GM19023 (cell line): ENCODE measurements around the gene CDKAL1.

Source experiments
- ATAC-seq: cut with Tn5 transposase; IDR thresholded peaks from one replicate; pipeline ENCODE4 v1.9.1; 2021; ENCODE audit warnings: mild to moderate bottlenecking, moderate library complexity; ENCODE audit not compliant: unreplicated experiment

The CDKAL1 gene

DNA sequence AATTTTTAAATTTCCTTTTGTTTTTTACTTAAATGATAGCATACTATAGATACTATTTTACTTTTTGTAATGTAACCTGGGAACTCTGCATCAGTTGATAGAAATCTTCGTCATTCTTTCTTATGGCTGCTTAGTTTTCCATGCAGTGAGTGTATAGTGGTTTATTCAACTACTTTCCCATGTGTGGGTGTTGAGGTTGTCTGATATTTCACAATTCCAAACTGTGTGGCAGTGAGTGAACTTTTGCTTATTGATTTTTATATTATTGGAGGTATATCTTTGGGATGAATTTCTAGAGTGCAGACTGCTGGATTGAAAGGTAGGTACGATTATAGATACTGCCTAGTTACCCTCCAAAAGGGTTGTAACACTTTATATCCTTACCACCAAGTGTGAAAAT, 136.5 kb downstream of the CDKAL1 start:
- no peak for ATAC-seq

DNA sequence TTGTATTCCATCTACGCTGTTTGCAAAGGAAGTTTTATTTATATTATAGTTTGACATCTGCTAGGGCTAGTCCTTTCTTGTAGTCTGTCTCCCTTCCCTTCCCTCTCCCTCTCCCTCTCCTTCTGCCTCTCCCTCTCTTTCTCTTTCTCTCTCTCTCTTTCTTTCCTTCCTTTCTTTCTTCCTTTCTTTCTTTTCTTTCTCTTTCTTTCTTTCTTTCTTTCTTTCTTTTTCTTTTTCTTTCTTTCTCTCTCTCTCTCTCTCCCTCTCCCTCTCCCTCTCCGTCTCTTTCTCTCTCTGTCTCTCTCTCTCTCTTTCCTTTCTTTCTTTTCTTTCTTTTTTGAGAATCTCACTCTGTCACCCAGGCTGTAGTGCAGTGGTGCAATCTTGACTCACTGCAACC, 137.8 kb downstream of the CDKAL1 start:
- ATAC-seq = no peak

DNA sequence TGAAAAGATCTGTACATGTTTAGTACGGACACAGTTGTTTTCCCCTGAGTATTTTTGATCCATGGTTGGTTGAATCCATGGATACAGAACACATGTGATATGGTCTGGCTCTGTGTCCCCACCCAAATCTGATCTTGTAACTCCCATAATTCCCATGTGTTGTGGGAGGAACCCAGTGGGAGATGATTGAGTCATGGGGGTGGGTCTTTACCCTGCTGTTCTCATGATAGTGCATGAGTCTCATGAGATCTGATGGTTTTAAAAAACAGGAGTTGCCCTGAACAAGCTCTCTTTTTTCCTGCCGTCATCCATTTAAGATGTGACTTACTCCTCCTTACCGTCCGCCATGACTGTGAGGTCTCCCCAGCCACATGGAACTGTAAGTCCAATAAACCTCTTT, 139.2 kb downstream of the CDKAL1 start:
- no peak for ATAC-seq

DNA sequence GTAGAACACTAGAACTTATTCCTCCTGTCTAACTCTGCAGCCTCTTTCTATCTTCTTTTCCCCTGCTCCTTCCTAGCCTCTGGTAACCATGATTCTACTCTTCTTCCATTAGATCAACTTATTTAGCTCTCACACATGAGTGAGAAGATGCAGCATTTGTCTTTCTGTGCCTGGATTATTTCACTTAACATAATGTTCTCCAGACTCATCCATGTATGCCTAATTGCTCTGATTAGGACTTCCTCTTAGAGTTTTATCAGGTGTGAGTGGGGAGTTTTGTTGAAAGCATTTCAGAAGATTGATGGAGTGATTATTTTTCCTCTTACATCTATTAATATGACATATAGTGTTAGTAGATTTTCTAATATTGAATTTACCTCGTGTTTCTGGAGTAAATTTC, 140.4 kb downstream of the CDKAL1 start:
- no peak for ATAC-seq

DNA sequence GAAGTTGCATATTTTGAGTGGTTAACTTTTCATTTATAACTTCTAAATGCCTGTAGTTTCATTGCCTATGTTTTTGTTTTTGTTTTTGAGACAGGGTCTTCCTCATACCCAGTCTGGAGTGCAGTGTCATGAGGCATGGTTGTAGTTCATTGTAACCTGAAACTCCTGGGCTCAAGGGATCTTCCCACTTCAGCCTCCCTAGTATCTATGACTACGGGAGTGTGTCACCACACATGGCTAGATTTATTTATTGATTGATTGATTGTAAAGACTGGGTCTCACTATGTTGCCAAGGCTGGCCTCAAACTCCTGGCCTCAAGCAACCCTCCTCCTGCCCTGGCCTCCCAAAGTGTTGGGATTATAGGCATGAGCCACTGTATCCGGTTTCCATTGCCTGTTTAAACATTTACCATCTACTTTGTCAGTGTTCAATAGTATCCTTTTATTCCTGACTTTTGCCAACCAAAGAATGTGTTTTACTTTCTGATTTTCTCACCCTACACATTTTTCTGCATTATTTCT, 144.6 kb downstream of the CDKAL1 start:
- no peak for ATAC-seq

DNA sequence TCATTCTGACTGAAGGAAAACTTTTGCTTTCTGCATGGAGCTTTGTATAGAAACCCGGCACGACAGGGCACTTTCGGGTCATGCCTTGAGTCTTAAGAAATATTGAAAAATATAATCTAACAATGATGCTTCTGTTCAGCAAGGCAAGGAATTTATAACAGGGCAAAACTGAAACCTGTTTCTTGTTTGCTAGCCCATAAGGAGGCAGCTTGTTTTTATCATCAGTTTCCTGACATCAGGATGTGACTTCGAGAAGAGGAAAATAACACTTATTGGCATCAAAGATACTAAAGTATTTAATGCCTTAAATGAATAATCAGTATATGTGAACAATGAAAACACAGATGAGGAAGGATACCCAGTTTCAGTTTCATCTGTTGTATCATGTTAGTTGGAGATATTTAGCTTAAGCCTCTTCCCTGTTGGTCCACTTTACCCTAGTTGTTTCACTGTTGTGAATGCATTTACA, 146.5 kb downstream of the CDKAL1 start:
- peak; percentile 54 for ATAC-seq

DNA sequence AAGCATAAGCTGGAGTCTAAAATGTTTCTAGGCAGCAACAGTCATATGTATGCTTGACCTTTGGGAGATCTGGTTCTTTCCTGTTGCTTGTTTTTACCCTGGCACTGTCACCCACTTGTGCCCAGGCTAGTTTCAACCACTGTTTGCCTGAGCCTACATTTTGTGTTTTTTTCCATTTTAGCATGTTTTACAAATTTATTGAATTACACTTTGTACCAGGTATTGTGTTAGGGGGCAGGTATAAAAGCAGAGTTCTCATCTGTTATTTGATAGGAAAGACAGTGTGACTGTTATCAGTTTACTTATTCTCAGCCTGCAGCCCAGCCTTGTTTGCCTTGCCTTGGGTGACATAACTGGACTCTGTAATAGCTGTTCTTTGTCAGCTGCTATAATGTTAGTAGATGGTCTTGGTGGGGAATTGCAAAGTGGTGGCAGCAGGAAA, 147.0 kb downstream of the CDKAL1 start:
- ATAC-seq = no peak

DNA sequence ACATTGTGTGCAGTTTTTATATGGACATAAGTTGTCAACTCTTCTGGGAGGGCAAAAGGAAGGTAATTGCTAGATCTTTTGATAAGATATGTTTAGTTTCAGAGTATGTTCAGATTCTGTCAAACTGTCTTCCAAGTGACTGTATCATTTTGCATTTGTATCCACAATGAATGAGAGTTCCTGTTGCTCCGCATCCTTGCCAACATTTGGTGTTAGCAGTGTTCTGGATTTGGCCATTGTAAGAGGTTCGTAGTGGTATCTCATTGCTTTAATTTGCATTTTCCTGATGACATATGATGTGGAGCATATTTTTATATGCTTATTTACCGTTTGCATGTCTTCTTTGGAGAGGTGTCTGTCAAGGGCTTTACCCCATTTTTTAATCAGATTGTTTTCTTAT, 150.2 kb downstream of the CDKAL1 start:
- no peak for ATAC-seq

DNA sequence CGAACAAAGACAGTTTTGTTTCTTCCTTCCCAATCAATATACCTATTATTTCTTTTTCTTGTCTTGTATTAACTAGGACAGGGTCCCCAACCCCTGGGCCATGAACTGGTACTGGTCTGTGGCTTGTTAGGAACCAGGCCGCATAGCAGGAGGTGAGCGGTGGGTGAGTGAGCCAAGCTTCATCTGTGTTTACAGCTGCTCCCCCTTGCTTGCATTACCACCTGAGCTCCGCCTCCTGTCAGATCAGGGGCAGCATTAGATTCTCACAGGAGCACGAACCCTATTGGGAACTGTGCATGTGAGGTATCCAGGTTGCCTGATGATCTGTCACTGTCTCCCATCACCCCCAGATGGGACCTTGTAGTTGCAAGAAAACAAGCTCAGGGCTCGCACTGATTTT, 151.9 kb downstream of the CDKAL1 start:
- ATAC-seq = no peak

DNA sequence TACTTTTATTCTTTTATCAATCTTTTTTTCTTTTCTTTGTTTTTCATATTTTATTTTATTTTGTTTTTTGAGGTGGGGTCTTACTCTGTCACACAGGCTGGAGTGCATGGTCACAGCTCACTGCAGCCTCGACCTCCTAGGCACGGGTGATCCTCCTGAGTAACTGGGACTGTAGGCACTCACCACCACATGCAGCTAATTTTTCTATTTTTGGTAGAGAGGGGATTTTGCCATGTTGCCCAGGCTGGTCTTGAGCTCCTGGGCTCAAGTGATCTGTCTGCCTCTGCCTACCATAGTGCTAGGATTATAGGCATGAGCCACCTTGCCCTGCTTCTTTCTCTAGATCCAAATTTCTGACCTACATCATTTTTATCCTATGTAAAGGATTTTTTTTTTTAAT, 153.2 kb downstream of the CDKAL1 start:
- ATAC-seq = no peak

DNA sequence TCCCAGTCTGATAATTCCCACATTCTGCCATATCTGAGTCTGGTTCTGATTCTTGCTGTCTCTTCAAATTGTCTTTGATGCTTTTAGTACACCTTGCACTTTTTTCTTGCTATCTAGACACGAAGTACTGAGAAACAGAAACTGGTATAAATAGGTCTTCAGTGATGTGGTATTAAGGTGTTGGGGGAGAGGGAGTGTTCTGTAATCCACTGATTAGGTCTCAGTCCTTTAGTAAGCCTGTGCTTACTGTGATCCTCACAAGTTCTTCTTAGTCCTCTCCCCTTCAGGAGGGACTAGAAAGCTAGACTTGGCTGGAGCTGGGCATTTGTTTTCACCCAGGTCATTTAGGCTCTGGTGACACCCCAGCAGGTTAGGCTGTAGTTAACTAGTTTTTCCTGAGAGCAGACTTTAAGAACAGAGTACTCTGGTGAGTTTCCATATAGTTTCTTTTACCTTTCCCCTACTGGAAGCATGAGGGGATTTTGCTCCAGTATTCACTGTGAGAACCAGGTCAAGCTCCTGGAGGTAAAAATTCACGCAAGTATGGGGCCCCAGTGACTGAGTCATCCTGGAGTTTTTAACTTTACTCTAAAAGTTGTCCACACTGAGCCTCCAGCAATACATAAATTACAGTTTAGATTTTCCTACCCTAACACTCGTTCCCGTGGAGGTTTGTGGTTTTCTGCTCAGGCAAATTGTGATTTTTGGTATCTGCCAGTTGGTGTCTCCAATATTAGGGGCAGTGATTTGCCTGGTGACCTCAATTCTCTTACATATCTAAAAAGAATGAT, 154.6 kb downstream of the CDKAL1 start:
- ATAC-seq = peak; percentile 92

DNA sequence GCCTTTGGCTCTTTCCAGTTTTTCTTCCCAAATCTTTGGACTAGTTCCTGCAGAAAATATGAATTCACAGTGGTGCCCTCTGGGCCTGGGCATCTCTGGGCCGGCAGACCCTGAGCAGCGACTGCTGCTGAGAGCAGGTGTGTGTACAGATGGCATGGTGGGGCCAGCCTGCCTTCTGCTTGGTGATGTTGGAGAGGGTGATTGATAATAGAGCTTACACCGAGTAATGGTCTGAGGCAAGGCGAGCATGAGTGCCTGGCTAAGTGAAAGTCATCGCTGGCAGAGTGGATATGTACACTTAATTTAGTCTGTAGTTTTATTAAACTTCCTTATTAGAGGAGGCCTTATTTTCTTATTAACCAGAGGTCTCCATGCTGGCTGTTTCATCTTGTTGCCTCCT, 156.9 kb downstream of the CDKAL1 start:
- no peak for ATAC-seq

DNA sequence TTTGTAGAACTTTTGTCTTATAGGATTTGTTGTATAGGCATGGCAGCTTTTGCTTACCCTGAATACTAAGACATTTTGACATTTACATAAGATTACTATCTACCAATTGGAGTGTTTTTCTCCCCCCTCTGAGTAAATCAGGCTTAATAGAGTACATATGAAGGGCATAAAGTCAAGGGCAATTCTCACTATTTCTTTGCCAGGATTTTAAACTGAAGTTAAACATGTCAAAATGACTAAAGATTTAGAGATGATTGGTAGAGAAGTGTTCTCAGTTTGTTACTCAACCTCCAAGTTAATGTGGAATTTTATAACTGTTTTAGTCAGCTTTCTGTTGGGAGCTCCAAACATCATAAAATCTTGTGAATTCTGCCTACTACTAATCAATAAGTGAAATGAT, 157.8 kb downstream of the CDKAL1 start:
- ATAC-seq = no peak

DNA sequence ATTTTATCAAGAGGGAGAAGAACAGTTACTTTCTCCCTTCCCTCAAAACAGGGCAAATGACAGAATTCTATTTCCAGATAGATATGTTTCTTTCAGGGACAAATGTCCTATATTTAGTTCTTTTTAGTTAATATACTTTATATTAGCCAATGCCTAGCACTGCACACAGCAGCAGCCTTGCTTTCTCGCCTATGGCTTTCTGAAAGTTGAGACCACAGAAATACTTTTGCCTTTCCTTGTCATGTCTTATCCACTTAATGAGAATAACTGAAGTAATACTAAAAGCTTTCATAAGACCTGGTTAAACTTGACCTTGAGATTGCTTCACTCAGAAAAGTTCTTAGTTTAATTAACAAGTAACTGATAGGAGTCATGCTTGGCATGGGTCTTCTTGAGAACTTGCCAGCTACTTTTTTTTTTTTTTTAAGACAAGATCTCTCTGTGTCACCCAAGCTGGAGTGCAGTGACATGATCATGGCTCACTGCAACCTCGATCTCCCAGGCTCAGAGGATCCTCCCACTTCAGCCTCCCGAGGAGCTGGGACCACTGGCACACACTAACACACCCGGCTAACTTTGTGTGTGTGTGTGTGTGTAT, 159.3 kb downstream of the CDKAL1 start:
- ATAC-seq = no peak

DNA sequence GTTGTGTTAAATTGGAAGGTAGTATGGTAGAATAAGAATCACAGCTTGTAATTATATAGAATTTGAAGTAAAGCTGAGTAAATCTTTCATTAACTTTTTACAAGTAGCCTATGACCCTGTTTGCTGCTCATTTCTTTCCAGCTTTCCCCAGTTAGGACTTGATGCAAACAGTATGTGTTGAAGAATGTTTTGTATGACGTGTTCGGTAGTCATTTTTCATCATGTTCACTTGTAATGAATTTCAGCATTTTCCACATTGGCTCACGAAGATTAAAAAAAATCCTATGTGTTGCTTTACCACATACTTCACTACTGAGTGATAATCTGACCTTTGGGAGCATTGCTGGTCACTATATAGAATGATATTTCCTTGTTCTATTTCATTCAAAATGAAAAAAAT, 162.4 kb downstream of the CDKAL1 start:
- ATAC-seq = no peak

DNA sequence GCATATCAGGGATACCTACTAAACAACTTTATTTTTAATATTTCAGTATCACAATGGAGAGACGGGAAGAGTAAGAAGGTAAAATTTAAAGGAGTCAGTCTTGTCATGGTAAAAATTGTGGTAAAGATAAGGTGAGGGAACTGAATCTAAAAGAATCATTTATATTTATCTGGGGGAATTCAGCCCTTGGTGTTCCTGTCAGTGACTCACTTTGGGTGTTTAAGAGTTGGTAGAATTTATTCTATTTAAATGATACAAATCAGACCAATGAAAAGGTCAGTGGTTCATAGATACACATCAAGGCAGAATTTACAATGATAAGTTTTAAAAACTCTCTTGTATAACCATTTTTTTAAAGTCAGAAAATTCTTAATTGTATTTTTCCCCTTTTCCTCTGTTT, 164.4 kb downstream of the CDKAL1 start:
- no peak for ATAC-seq

DNA sequence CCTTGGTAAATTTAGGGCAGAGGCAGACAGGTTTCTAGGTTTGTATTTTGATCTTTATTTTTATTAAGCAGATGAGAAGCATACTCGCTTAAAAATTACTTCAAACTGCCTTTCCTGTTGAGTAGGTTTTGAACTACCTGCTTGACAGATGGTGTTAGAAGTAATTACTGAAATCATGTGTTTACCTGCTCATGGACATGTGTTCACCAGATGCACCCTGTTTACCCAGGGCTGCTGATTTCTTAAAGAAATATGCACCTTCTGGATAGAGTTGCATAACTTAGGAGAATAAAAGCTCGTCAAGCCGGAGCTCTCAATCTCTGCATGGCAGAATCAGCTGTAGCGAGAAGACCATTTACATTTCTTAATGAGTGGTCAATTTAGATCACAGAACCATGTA, 165.1 kb downstream of the CDKAL1 start:
- ATAC-seq = no peak

DNA sequence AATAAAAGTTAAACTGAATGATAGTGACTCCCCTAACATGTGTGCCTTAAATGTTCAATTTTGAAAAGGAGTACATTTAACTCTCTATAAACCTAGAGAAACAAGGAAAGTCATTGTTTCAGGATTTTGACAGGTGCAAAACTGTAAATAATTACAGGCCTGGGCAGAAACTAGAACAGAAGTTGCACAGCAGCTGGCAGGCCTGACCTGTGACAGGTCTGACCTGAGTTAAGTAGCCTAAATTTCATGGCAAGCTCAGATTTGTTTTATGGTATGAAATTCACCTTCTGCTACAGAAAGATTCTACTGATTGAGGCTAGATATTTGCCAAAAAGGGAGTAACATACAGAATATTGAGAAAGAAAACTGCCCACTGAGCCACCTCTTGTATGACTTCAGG, 166.1 kb downstream of the CDKAL1 start:
- no peak for ATAC-seq

DNA sequence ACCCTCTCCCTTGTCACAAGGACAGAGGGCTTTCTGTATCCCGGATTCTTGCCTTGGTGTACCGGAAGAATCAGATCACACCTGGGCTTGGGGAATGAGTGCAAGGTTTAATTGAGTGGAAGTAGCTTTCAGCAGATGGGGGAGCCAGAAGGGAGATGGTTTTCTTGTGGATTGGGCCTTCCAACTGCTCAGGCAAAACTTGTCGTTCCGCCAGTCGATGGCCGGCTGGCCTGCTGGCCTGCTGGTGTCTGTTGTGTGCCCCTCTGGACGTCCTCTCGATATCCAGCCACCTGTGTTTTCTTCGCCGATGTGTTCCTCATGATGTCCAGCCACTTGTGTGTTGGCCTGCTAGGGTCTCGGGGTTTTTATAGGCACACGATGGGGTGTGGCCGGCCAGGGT, 168.1 kb downstream of the CDKAL1 start:
- ATAC-seq = no peak

DNA sequence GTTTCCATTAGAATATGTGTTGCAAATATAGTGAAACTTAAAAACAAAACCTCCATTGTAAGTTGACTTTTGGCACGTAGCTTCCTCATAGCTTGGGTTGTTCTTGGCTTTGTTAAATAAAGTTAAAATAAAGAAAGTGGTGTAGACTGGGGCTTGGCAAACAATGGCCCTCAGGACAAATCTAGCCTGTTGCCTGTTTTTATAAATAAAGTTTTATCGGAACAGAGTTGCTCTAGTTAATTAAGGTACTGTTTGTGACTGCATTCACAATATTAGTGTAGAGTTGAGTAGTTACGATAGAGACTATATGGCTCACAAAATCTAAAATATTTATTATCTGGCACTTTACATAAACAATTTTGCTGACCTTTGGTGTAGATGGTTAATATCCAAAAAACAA, 168.8 kb downstream of the CDKAL1 start:
- ATAC-seq = no peak

DNA sequence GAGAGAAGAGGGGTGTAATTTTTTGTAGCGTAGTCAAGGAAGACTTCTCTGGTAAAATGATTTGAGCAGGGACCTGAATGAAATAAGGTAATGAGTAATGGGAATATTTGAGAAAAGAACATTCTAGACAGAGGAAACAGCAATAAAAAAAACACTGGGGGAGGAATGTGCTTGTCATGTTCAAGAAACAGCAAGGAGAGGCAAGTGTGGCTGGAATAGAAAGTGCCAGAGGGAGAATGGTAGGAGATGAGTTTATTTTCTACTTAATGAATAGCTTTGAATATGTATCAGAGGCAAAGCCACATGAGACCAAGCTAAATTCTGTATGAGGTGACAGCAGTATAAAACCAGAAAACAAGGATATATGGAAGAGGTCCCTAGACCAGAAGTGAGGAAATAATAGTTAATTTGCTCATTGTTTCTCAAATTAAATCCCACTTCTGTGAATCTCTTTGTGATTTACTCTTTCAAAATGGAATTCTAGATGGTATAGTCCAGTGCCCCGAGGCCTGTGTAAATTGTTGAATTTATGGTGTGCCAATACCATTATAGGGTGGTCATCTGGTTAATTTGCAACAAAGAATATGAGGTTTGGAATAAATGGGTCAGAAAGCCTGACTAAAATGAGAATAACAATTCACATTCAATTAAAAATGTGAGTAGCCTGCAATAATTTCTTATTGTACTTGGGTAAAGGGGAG, 170.2 kb downstream of the CDKAL1 start:
- ATAC-seq = no peak

DNA sequence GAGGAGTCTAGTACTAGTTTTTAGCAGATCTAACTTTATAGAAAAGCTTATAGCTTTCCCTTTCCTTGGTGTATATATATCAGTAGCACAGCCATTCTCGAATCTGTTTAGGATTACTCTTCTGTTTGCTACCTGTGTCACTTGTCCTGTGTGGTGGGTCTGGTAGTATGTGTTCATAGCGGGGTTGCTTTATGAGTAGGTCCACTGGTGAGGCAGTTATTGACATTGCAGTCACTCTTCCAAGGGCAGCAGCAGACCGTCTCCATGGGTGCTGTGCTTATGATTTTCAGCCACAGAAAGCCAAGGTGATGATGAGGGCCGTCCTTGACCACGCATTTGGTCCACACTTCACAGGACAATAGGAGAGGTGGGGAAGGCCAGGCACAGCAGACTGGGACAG, 171.5 kb downstream of the CDKAL1 start:
- no peak for ATAC-seq
